Amygdala (tissue), 56 donors: ENCODE results near the gene MCF2L.

Experiments used
- DNase-seq, 56 donors: peaks; one replicate each; lab custom pipeline; 2025; lab: John Stamatoyannopoulos, UW

Gene MCF2L

GRCh38 chr13:112968910-112969691 is at the start of gene MCF2L:
Gene MCF2L (plus strand): TSS chr13:112969214. CDS start chr13:112969380, 166 bp downstream.
- DNase-seq, result peak in 15 of 56 donors; percentile 30 to 67 (median 55)

- no peak for DNase-seq
Observed at GRCh38 chr13:112923962-112924361, 45.1 kb upstream of the MCF2L start.

GRCh38 chr13:112924365-112924764 is 44.6 kb upstream of the MCF2L start:
- DNase-seq, result no peak

- no peak for DNase-seq
Observed at GRCh38 chr13:112926003-112926402, 43.0 kb upstream of the MCF2L start.

GRCh38 chr13:112926993-112927392 is 42.0 kb upstream of the MCF2L start:
- DNase-seq, result no peak

- no peak for DNase-seq
Observed at GRCh38 chr13:112928020-112928971, 40.7 kb upstream of the MCF2L start.

GRCh38 chr13:112928972-112929782 is 39.8 kb upstream of the MCF2L start:
- DNase-seq, result no peak

GRCh38 chr13:112929783-112930055 is 39.3 kb upstream of the MCF2L start:
- DNase-seq, result no peak

GRCh38 chr13:112930192-112930591 is 38.8 kb upstream of the MCF2L start:
- no peak for DNase-seq

- DNase-seq, result peak in 4 of 56 donors; percentile 6 to 44 (median 32)
Observed at GRCh38 chr13:112931028-112931934, 37.7 kb upstream of the MCF2L start.

- no peak for DNase-seq
Observed at GRCh38 chr13:112932971-112933370, 36.0 kb upstream of the MCF2L start.

GRCh38 chr13:112933649-112934048 is 35.4 kb upstream of the MCF2L start:
- DNase-seq, result no peak

- DNase-seq, result no peak
Observed at GRCh38 chr13:112934078-112934477, 34.9 kb upstream of the MCF2L start.

GRCh38 chr13:112938680-112939079 is 30.3 kb upstream of the MCF2L start:
- DNase-seq, result no peak

GRCh38 chr13:112940236-112940635 is 28.8 kb upstream of the MCF2L start:
- peak in 34 of 56 donors; percentile 8 to 67 (median 37) for DNase-seq

GRCh38 chr13:112941349-112941748 is 27.7 kb upstream of the MCF2L start:
- no peak for DNase-seq

GRCh38 chr13:112941765-112942164 is 27.2 kb upstream of the MCF2L start:
- DNase-seq, result peak in 6 of 56 donors; percentile 11 to 29 (median 16)

GRCh38 chr13:112942689-112943308 is 26.2 kb upstream of the MCF2L start:
- DNase-seq, result peak; percentile 30 to 96 (median 85)
